HG03571 (cell line): ENCODE measurements around the gene PRB4.
"Not testable (repeated sequence)": the region's sequence is repeated elsewhere in the genome, so short reads cannot be mapped to it uniquely, and the experiment has no call there.

ENCODE experiments used
- ATAC-seq: cut with Tn5 transposase; IDR thresholded peaks from one replicate; pipeline ENCODE4 v1.9.1; 2021; ENCODE audit not compliant: unreplicated experiment

Gene PRB4

GRCh38 chr12:11310336-11310735 lies at the start of gene PRB4:
Gene PRB4, minus strand, starts transcription at chr12:11310436. Its CDS starts 38 bp downstream, at chr12:11310398.
- ATAC-seq = no peak

- not testable (repeated sequence) for ATAC-seq
Observed at GRCh38 chr12:11351736-11352135, 41.5 kb upstream of the PRB4 start.

- ATAC-seq = no peak
Observed at GRCh38 chr12:11348439-11348838, 38.2 kb upstream of the PRB4 start.

DNA sequence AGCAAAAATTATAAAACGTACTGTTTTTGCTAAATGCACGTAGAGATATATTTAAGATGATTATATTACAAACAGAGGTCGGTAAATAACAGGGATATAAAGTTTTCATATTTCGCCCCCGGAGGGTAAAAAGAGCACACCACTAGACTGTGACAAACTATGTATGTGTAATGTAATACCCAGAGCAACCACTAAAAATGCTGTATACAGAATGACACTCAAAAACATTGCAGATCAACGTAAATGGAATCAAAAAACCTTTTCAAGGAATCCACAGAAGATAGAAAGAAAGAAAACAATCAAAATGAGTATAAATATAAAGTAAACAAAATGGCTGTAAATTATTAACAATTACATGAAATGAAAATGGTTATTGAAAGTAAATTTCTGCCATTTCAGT lies 37.6 kb upstream of the PRB4 start:
- ATAC-seq = no peak

GRCh38 chr12:11344500-11344899 lies 34.3 kb upstream of the PRB4 start:
- no peak for ATAC-seq

GRCh38 chr12:11324426-11324825 lies 14.2 kb upstream of the PRB4 start:
- no peak for ATAC-seq

DNA sequence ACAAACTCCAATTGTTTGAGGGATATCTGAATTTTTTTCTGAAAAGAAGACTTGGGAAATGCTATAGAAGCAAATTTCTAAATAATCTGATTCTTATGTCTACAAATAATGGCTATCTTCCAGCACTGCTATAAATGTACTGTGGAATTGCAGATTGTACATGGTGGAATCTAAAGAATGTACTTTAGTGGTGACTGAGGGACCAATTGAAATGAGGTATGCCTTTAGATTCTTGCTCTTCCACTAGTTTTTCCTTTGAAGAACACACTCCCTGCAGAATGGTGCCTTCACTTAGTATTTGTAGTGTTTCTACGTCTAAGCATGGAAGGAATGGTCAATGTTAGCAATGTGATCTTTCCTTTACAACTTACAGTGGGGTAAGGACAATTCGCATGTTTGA lies 11.7 kb upstream of the PRB4 start:
- no peak for ATAC-seq

DNA sequence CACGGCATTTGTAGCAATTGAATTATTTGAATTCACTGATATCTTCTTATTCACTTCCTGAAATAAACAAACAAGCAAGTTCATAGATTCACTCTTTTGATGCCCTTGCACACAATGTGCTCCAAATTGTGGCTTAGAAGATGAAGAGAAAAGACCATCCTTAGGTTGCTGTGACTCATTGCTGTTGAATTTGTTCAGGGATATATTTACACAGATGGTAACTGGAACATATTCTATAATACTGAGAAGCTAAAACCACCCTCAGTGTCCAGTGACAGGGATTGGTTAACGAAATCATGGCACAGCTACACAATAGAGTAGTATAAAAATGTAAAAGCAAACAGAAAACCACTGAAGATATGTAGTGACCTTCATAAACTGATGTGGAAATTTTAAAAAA lies 3.1 kb downstream of the PRB4 start:
- ATAC-seq = no peak

DNA sequence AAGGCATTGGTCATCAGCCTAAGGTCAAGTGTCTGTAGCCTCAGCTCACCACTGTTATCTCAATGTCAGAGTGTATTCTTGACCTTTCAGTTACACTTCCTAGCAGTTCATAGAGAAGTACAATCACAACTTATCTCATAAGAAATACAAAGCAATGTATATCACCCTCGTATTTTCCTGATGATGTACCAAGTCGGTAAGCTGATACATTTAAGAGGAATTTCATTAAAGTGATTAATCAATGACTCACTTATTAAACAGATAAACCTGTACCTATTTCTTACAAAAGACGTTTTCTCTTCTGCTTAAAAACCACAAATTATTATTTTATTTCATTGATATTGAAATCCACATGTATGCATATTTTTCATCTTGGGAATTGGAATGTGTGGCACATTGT lies 36.8 kb downstream of the PRB4 start:
- no peak for ATAC-seq

- ATAC-seq = no peak
Observed at GRCh38 chr12:11269607-11270006, 40.6 kb downstream of the PRB4 start, which contains the start of gene PRB3. Gene PRB3, minus strand, starts transcription at chr12:11269707. Its CDS starts 38 bp downstream, at chr12:11269669.

- ATAC-seq = no peak
Observed at GRCh38 chr12:11264501-11264900, 45.7 kb downstream of the PRB4 start.
